GM18867 (cell line): ENCODE measurements around the gene F5.
A peak's percentile ranks its signal among the peaks of the same experiment; 100 is the strongest.

Experiments used
- ATAC-seq: cut with Tn5 transposase; IDR thresholded peaks from one replicate; pipeline ENCODE4 v1.9.1; 2021; ENCODE audit warnings: mild to moderate bottlenecking, moderate library complexity; ENCODE audit not compliant: unreplicated experiment

F5 gene

DNA sequence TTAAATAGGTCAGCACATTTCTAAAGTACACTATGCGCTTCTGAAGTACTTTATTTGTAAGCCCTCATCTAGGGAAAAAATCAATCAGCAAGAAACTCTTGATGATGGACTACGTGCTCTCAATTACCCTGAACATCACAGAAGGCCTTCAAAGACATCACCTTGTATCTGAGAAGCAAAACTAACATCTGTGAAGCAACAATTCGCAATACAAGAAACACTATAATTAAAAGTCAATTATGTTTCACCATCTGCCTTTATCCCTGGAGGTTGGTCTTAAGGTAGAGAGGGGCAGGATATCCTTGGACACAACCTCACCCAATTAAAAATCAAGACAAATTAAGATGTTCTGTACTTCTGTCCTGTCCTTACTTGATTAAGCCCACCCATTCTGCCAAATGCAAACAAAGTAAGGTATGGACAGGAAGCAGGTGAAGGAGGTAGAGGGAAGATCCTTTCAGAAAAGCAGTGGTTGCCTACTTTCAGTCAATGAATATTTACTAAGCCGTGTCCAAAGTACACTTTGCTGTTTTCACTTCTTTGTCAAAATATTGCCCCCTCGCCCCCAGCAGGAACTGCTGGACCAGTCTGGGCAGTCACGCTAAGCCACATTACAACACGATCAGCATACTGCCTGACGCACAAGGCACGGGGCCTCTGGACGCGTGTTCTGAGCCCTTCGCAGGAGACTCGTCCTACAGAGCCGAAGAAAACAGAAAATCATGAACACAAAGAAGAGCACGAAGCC, 101.4 kb downstream of the F5 start:
- ATAC-seq: peak; percentile 26

DNA sequence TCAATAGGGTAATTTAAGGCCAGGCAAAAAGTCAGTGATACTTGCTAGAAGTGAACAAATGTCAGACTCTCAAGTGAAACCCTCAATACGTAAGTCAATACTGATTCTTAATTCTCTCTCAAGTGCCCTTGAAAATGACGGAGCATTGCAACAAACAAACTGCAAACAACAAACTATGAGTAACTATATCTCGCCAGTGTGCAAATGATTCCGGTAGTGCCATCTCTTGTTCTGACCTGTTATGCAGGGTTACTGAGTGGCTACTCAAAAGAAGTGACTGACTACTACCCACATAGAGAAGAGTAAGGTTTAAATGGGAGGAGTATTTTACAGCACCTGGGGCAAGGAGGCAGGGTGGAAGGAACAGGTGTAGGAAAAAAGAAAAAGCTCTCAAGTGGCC, 102.2 kb downstream of the F5 start:
- ATAC-seq: no peak

DNA sequence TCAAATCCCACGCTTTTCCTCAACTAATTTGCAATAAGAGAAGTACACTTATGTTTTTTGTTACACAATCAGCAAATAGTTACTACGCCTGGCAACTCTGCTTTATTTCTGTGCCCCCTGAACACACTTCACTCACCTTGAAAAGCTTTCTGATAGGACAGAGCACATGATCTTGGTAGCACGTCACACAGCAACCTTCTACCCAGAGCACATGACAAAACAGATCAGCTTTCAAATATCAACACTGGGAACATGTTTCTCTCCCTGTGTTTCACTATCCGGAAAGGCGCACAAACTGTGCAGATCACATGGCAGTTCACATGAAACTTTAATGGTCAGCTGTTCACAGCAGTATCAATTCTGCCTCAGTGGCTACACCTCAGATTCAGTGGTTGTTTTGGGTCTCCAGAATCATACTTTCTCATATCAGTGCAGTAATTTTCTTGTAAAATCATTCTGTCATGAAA, 102.7 kb downstream of the F5 start:
- ATAC-seq: no peak

DNA sequence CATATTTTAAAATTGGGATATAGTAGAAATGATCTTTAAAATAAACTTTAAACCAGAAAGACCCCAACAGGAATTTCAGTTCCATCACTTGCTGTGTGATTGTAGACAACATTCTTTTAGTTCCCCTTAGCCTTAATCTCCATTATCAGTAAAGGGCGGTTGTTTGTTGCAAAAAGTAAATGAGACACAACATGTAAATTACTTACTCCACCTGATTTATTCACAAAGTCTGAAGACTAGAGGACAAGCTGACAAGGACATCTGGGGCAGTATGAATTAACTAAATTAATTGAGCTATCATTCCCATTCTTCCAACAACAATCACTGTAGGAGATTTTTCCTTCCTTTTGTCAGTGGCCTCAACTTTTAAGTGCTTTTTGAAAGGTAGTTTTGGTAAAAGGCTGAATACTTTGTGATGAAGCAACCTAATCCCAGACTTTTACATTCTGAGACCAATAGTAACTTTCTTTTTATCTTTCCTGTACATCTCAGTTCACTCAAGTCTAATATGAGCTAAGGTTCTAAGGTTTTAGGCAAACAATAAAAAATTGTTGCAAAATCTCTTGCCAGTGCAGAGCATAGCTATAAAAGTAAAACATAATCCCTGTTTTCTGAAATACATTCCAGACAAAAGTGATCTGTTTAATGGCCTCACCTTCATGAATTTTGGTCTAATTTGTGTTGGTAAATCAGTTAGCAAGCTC, 106.8 kb downstream of the F5 start:
- no peak for ATAC-seq

DNA sequence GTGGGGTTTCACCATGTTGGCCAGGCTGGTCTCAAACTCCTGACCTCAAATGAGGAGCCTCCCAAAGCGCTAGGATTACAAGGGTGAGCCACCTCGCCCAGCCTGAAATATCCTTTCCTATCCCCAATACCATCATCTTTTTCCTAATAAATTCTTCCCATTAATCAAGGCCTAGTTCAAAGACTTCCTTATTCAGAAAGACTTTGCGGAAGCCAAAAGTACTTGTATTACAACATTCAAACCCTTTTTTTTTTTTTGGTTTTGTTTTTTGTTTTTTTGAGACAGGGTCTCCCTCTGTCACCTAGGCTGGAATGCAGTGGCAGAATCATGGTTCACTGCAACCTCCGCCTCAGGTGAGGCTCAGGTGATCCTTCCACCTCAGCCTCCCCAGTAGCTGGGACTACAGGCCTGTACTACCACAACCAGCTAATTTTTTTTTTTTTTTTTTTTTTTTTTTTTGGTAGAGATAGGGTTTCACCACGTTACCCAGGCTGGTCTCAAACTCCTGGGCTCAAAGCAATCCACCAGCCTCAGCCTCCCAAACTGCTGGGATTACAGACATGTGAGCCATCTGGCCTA, 108.1 kb downstream of the F5 start:
- ATAC-seq: no peak

DNA sequence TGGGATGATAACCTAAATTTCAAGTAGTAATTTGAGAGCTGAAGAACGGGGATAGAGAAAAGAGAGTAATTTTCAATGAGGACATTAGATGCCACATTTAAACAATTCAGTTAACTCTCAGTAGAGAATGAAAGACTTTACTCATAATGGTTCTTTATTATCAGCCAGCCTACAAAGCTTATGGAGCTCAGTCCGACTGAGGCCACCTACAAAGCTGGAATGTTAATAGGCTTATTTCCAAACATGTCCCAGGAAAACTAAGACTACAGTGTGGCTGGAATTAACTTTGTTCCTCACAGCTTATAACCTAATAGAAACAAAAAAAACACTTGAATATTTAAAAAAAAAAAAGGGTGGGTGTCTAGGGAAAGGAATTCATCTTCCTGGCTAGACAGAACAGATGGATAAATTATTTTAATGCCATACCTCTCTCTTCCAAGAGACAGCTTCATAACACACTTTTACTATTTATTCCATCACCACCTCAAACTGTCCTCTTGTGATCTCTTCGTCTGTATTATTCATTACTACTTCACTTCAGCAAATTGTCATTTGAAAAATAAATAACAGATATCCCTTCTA, 110.4 kb downstream of the F5 start:
- ATAC-seq: no peak

DNA sequence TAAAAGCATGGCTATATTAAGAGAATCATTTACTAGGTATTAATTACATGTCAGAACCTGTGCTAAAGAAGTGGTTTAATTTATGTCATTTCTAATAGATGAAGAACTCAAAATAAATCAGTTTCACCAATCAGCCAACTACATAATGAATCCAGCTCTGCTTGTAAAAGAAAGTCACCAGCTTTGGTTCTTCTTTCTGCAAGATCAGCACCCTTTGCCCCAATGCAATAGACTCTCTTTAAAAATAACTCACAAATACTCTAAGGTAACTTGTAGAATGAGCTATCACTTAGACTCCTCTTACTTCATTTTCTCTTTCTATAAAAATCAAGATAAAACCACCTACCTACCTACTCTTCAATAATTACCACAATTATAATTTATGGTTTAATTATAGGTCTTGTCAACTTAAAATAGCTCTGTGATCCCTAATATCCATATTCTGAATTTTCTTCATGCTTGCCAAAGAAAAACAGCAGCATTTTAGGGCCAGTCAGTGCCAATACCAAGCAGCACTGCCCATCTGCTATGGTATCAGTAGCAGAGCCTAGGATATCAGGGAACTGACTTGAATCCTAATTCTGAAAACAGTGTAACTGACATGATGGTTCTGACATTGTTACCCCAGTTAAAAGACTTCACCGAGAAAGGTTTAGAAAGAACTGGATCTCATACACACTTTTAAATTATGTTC, 111.8 kb downstream of the F5 start:
- ATAC-seq: no peak

DNA sequence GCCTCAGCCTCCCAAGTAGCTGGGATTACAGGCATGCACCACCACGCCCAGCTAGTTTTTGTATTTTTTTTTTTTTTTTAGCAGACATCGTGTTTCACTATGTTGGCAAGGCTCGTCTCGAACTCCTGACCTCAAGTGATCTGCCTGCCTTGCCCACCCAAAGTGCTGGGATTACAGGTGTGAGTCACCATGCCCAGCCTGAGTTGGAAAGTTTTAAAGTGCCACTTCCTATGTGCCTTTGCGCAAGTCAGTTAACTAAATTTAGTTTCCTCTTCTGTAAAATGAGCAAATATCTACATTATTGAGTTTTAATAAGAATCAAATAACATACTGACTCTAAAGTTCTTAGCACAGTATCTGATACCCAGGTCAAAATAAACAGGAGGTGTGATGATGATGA, 112.9 kb downstream of the F5 start:
- ATAC-seq: no peak

DNA sequence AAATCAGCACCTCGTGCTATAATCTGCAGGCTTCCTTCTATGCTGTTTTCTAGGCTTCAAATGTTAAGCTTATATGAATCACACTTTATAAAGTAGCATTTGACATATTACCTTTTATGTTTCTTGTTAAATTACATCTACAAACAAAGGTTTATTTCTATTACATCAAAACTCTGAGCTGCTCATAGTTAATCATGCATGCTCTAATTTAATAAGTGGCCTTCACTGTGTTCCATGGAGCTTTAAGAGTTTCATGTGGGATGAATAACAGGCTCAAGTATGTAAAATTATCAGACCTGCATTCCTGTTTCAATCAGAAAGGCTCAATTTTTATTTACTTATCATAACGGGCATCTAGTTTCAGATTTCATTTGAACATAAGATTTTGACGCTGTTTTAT, 113.5 kb downstream of the F5 start:
- ATAC-seq: no peak

DNA sequence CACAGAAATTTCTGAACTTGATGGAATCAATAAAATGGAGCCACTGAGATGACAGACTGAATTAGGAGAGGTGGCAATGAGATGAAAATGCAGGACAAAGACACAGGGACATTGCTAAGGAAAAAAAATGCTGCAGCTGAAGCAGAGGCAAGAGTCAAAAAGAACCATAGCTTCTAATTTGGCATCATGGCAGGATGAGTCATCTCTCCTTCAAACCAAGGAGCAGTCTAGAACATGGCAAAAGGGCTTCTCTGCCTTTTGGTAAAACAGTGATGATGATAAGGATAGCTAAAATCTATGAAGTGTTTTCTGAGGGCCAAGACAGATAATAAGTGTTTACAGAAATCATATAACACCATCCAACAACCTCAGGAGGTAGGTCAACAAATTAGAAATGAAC, 117.3 kb downstream of the F5 start:
- ATAC-seq: no peak

DNA sequence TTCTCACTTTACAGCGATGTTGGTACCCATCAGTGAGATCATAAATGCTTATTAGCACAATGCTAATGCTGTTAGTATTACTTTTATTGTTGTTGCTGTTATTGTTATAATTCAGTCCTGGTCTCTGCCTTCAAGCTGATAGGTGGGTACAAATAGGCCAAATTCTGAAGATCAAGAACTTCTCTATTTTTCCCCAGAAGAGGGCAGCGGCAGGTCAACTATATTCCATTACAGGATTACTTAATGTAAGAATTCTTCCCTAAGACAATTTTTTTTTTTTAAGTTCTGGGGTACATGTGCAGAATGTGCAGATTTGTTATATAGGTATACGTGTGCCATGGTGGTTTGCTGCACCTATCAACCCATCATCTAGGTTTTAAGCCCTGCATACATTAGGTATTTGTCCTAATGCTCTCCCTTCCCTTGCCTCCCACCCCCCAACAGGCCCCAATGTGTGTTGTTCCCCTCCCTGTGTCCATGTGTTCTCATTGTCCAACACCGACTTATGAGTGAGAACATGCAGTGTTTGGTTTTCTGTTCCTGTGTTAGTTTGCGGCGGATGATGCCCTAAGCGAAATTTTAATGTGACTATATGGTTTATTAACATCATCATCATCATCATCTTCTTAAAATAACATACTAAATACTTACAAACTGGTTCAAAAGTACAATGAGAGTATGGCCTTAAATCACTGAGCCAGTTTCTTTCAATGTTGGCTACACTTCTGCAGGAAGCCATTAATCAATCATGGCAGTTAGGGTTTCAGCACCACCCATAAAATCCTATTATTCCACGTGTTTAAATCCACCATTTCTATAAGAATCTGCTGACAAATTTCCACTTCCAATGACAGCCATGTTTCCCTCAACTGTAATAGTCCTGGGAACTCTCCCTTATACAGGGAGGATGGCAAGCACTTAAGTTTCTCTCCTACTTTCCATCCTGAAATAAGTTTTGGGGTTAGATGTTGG, 119.7 kb downstream of the F5 start:
- ATAC-seq: peak; percentile 47

DNA sequence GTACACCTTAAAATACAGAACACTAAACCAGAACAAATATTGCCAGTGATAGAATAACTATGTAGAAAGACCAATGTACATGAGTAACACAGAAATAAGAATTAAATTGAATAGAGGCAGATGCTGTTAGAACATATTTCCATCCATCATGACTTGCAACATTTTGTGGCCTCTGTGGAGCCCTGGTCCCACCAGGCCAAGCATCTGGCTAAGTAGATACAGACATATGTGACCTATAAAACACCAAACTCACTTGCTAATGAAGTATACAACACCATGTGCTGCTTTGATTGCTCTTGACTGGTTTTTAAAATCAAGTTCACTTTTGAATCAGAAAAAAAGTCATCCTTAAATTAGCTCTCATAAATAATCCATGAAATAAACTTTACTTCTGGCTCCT, 121.0 kb downstream of the F5 start:
- ATAC-seq: no peak
